Ectodermal cell (in vitro differentiated cells): Measurements from ENCODE around the gene SOWAHB.

Experiments
- H3K27ac ChIP-seq: 2 replicates; pipeline ENCODE4 v1.7.0; 2013; ENCODE audit warnings: mild to moderate bottlenecking, low read depth, low read length; ENCODE audit not compliant: insufficient read depth, poor library complexity, severe bottlenecking
- H3K27me3 ChIP-seq: 2 replicates; pipeline ENCODE4 v1.7.0; 2013; ENCODE audit warnings: mild to moderate bottlenecking, low read length; ENCODE audit not compliant: insufficient read depth, control insufficient read depth, poor library complexity, severe bottlenecking
- H3K36me3 ChIP-seq: one replicate; pipeline ENCODE4 v1.7.0; 2013; ENCODE audit warnings: low read length; ENCODE audit not compliant: control insufficient read depth, insufficient read depth
- H3K4me1 ChIP-seq: one replicate; pipeline ENCODE4 v1.7.0; 2013; ENCODE audit warnings: low read length; ENCODE audit not compliant: control insufficient read depth, insufficient read depth
- H3K4me3 ChIP-seq: 2 replicates; pipeline ENCODE4 v1.7.0; 2013; ENCODE audit warnings: low read depth, low read length, control low read depth; ENCODE audit not compliant: insufficient read depth
- H3K9me3 ChIP-seq: 2 replicates; pipeline ENCODE4 v1.7.0; 2013; ENCODE audit warnings: mild to moderate bottlenecking, low read length, moderate library complexity; ENCODE audit not compliant: control insufficient read depth
- WGBS, 2 experiments: methylation state at CpG; one replicate each; pipeline ENCODE4 v1.1.7; 2013; ENCODE audit warnings: missing lambda C conversion rate in 2 of 2; 5-methylcytosine and 5-hydroxymethylcytosine counted together

Gene SOWAHB

GRCh38 chr4:76896048-76896447 is 1.9 kb downstream of the SOWAHB start:
- H3K4me3 ChIP-seq, result no peak overlapping the region
- 94 to 95% methylated on average over 8 of the region's 8 CpGs for WGBS, 2 experiments
- no peaks in the 10 kb centered on the region for H3K36me3 ChIP-seq

GRCh38 chr4:76895619-76896018 is 2.3 kb downstream of the SOWAHB start:
- Histone ChIP-seq H3K9me3 (no peaks in the 10 kb centered on the region), H3K4me1 (no peaks in the 10 kb centered on the region), H3K27ac (no peak overlapping the region), H3K36me3 (no peaks in the 10 kb centered on the region), H3K4me3 (no peak overlapping the region), H3K27me3 (peaks cover 73% of the 10 kb centered on the region)
- 85 to 86% methylated on average over 6 of the region's 6 CpGs for WGBS, 2 experiments

More at GRCh38 chr4:76896048-76896447, 1.9 kb downstream of the SOWAHB start:
- Histone ChIP-seq H3K4me1 (no peaks in the 10 kb centered on the region), H3K9me3 (no peaks in the 10 kb centered on the region), H3K27me3 (peaks cover 70% of the 10 kb centered on the region), H3K27ac (no peak overlapping the region)

GRCh38 chr4:76894537-76895255 is 3.2 kb downstream of the SOWAHB start:
- 91 to 92% methylated on average over 6 of the region's 6 CpGs for WGBS, 2 experiments
- H3K27me3 ChIP-seq, result peaks cover 68% of the 10 kb centered on the region
- H3K9me3 ChIP-seq, result no peaks in the 10 kb centered on the region

GRCh38 chr4:76892601-76893000 is 5.3 kb downstream of the SOWAHB start:
- WGBS, 2 experiments, result 79 to 94% methylated on average over 3 of the region's 3 CpGs
- no peak overlapping the region for H3K4me3 ChIP-seq
- H3K27ac ChIP-seq, result no peak overlapping the region
- H3K4me1 ChIP-seq, result no peaks in the 10 kb centered on the region
- peaks cover 47% of the 10 kb centered on the region for H3K27me3 ChIP-seq
- H3K36me3 ChIP-seq, result no peaks in the 10 kb centered on the region
- no peaks in the 10 kb centered on the region for H3K9me3 ChIP-seq

More at GRCh38 chr4:76894537-76895255, 3.2 kb downstream of the SOWAHB start:
- no peaks in the 10 kb centered on the region for H3K36me3 ChIP-seq
- H3K4me3 ChIP-seq, result no peak overlapping the region
- no peaks in the 10 kb centered on the region for H3K4me1 ChIP-seq
- no peak overlapping the region for H3K27ac ChIP-seq

GRCh38 chr4:76892001-76892400 is 5.9 kb downstream of the SOWAHB start:
- peaks cover 41% of the 10 kb centered on the region for H3K27me3 ChIP-seq

GRCh38 chr4:76886848-76887441 is 11.0 kb downstream of the SOWAHB start:
- H3K9me3 ChIP-seq, result no peaks in the 10 kb centered on the region
- H3K4me1 ChIP-seq, result no peaks in the 10 kb centered on the region
- H3K27ac ChIP-seq, result no peak overlapping the region
- WGBS, 2 experiments, result 94 to 95% methylated on average over 7 of the region's 7 CpGs
- no peak overlapping the region for H3K4me3 ChIP-seq
- peaks cover 8% of the 10 kb centered on the region for H3K27me3 ChIP-seq
- no peaks in the 10 kb centered on the region for H3K36me3 ChIP-seq

More at GRCh38 chr4:76892001-76892400, 5.9 kb downstream of the SOWAHB start:
- 68 to 69% methylated on average over 1 of the region's 1 CpG for WGBS, 2 experiments
- H3K36me3 ChIP-seq, result no peaks in the 10 kb centered on the region
- H3K4me1 ChIP-seq, result no peaks in the 10 kb centered on the region
- no peak overlapping the region for H3K4me3 ChIP-seq
- no peaks in the 10 kb centered on the region for H3K9me3 ChIP-seq
- H3K27ac ChIP-seq, result no peak overlapping the region

- Histone ChIP-seq H3K27ac (no peak overlapping the region), H3K4me3 (no peak overlapping the region), H3K4me1 (no peaks in the 10 kb centered on the region), H3K36me3 (no peaks in the 10 kb centered on the region), H3K9me3 (no peaks in the 10 kb centered on the region), H3K27me3 (peaks cover 8% of the 10 kb centered on the region)
- 94 to 95% methylated on average over 5 of the region's 5 CpGs for WGBS, 2 experiments
These were observed 11.7 kb downstream of the SOWAHB start for GRCh38 chr4:76886214-76886613.

GRCh38 chr4:76883147-76883546 is 14.8 kb downstream of the SOWAHB start:
- Histone ChIP-seq H3K4me3 (no peak overlapping the region), H3K4me1 (no peaks in the 10 kb centered on the region), H3K36me3 (no peaks in the 10 kb centered on the region), H3K27ac (no peak overlapping the region), H3K9me3 (no peaks in the 10 kb centered on the region), H3K27me3 (peaks cover 17% of the 10 kb centered on the region)
- 86 to 90% methylated on average over 8 of the region's 8 CpGs for WGBS, 2 experiments

- WGBS, 2 experiments, result 88 to 96% methylated on average over 2 of the region's 2 CpGs
- Histone ChIP-seq H3K9me3 (no peaks in the 10 kb centered on the region), H3K27ac (no peak overlapping the region), H3K4me1 (no peaks in the 10 kb centered on the region), H3K27me3 (peaks cover 17% of the 10 kb centered on the region), H3K36me3 (no peaks in the 10 kb centered on the region), H3K4me3 (no peak overlapping the region)
These were observed 15.3 kb downstream of the SOWAHB start for GRCh38 chr4:76882630-76883029.

- no peak overlapping the region for H3K4me3 ChIP-seq
- no peak overlapping the region for H3K27ac ChIP-seq
- H3K4me1 ChIP-seq, result no peaks in the 10 kb centered on the region
- no peaks in the 10 kb centered on the region for H3K36me3 ChIP-seq
- WGBS, 2 experiments, result 69 to 79% methylated on average over 1 of the region's 1 CpG
- peaks cover 17% of the 10 kb centered on the region for H3K27me3 ChIP-seq
- H3K9me3 ChIP-seq, result no peaks in the 10 kb centered on the region
These were observed 16.6 kb downstream of the SOWAHB start for GRCh38 chr4:76881375-76881774.
